Glutamatergic neuron (in vitro differentiated cells): Measurements from ENCODE around the gene ABCB6. TPM values are rescaled to one million over a fixed set of nuclear protein-coding genes. Genes with fewer than 3 reads are reported as not detected.

Experiments
- DNase-seq: peaks from one replicate; pipeline ENCODE4 v3.0.0; 2022
- H3K27ac Mint-ChIP-seq: one replicate; pipeline ENCODE4 v1.8.0; 2020; ENCODE audit warnings: mild to moderate bottlenecking, mixed read lengths, inconsistent platforms; ENCODE audit not compliant: unreplicated experiment
- H3K27me3 Mint-ChIP-seq: one replicate; pipeline ENCODE4 v1.8.0; 2020; ENCODE audit warnings: mild to moderate bottlenecking, moderate library complexity, mixed read lengths, inconsistent platforms; ENCODE audit not compliant: unreplicated experiment
- H3K36me3 Mint-ChIP-seq: one replicate; pipeline ENCODE4 v1.8.0; 2020; ENCODE audit warnings: mild to moderate bottlenecking, mixed read lengths, inconsistent platforms; ENCODE audit not compliant: unreplicated experiment
- H3K4me1 Mint-ChIP-seq: one replicate; pipeline ENCODE4 v1.8.0; 2020; ENCODE audit warnings: mild to moderate bottlenecking, low read depth, mixed read lengths, inconsistent platforms; ENCODE audit not compliant: unreplicated experiment
- H3K4me3 Mint-ChIP-seq: one replicate; pipeline ENCODE4 v1.8.0; 2020; ENCODE audit warnings: mild to moderate bottlenecking, mixed read lengths, inconsistent platforms; ENCODE audit not compliant: unreplicated experiment
- H3K9me3 Mint-ChIP-seq: one replicate; pipeline ENCODE4 v1.8.0; 2020; ENCODE audit warnings: mild to moderate bottlenecking, moderate library complexity, mixed read lengths, inconsistent platforms; ENCODE audit not compliant: unreplicated experiment
- total RNA-seq: library from RNA; stranded (reverse); fragmentation: NEBNext Ultra II Directional; extraction: Animal tissue kit (Norgen Biotek cat#: 25700); gene quantifications from one replicate; pipeline ENCODE4 v1.2.1, GENCODE V29; 2021; ENCODE audit not compliant: unreplicated experiment
- TF ChIP-seq, protein P1 (sequence below): fragments of 200-600 bp; sonication (generic); IDR thresholded peaks from one replicate; pipeline ENCODE4 v1.5.0; 2021; ENCODE audit not compliant: partially characterized antibody, unreplicated experiment

ABCB6 gene
- total RNA-seq, 1 donor from 2014 or later, result 49.4 TPM

DNA sequence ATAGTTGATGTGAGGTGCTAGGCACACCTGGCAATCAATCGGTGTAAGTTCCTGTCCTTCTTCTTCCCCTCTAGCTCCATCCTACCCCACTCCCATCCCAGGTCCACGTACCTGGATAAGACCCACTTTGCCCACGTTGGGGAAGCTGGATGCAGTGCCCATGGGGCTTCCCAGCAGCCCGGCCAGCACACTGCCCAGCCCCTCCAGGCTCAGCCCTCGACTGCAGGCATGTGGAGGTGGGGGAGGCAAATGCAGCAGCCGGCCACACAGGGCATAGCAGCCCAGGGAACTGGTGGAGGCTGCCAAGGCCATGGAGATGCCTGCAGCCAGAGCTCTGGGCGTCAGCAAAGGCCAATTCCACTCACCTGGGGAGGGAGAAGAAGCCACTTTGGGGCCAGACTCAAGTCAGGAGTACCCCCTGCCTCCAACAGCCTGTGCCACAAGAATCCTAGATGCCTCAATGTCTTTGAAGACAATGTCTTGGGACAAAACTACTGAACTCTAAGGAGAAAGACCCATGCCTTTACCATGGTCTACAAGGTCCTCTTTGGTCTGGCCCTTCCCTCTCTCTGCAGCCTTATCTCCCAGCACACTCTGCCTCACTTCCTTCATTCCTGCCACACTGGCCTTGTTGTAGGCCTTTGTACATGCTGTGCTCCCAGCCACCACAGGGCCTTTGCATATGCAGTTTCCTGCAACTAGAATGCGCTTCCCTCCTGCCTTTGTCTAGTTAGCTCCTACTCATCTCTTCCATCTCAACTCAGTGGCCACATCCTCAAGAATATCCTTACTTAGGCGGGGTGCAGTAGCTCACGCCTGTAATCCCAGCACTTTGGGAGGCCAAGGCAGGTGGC, 53.5 kb downstream of the ABCB6 start:
- no peak overlapping the region for H3K4me3 Mint-ChIP-seq
- DNase-seq, result no peak
- H3K27ac Mint-ChIP-seq, result no peak overlapping the region
- no peaks in the 10 kb centered on the region for H3K36me3 Mint-ChIP-seq
- TF ChIP-seq, protein P1, sequence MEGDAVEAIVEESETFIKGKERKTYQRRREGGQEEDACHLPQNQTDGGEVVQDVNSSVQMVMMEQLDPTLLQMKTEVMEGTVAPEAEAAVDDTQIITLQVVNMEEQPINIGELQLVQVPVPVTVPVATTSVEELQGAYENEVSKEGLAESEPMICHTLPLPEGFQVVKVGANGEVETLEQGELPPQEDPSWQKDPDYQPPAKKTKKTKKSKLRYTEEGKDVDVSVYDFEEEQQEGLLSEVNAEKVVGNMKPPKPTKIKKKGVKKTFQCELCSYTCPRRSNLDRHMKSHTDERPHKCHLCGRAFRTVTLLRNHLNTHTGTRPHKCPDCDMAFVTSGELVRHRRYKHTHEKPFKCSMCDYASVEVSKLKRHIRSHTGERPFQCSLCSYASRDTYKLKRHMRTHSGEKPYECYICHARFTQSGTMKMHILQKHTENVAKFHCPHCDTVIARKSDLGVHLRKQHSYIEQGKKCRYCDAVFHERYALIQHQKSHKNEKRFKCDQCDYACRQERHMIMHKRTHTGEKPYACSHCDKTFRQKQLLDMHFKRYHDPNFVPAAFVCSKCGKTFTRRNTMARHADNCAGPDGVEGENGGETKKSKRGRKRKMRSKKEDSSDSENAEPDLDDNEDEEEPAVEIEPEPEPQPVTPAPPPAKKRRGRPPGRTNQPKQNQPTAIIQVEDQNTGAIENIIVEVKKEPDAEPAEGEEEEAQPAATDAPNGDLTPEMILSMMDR, result no peak
- H3K4me1 Mint-ChIP-seq, result no peaks in the 10 kb centered on the region
- H3K27me3 Mint-ChIP-seq, result peaks cover 7% of the 10 kb centered on the region
- peaks cover 5% of the 10 kb centered on the region for H3K9me3 Mint-ChIP-seq

GRCh38 chr2:219163156-219163555, 55.6 kb downstream of the ABCB6 start:
- no peaks in the 10 kb centered on the region for H3K36me3 Mint-ChIP-seq
- peaks cover 12% of the 10 kb centered on the region for H3K27me3 Mint-ChIP-seq
- H3K9me3 Mint-ChIP-seq, result peaks cover 7% of the 10 kb centered on the region

GRCh38 chr2:219161097-219161496, 57.7 kb downstream of the ABCB6 start:
- DNase-seq, result no peak
- Mint-ChIP-seq H3K36me3 (no peaks in the 10 kb centered on the region), H3K27ac (peak overlapping the region; percentile 90), H3K9me3 (peaks cover 5% of the 10 kb centered on the region), H3K4me1 (peaks cover 8% of the 10 kb centered on the region), H3K27me3 (peaks cover 11% of the 10 kb centered on the region), H3K4me3 (peak overlapping the region; percentile 81)
- TF ChIP-seq, protein P1, result no peak

More at GRCh38 chr2:219163156-219163555, 55.6 kb downstream of the ABCB6 start:
- H3K4me3 Mint-ChIP-seq, result no peak overlapping the region
- DNase-seq, result no peak
- peaks cover 5% of the 10 kb centered on the region for H3K4me1 Mint-ChIP-seq
- H3K27ac Mint-ChIP-seq, result no peak overlapping the region
- TF ChIP-seq, protein P1, result no peak

DNA sequence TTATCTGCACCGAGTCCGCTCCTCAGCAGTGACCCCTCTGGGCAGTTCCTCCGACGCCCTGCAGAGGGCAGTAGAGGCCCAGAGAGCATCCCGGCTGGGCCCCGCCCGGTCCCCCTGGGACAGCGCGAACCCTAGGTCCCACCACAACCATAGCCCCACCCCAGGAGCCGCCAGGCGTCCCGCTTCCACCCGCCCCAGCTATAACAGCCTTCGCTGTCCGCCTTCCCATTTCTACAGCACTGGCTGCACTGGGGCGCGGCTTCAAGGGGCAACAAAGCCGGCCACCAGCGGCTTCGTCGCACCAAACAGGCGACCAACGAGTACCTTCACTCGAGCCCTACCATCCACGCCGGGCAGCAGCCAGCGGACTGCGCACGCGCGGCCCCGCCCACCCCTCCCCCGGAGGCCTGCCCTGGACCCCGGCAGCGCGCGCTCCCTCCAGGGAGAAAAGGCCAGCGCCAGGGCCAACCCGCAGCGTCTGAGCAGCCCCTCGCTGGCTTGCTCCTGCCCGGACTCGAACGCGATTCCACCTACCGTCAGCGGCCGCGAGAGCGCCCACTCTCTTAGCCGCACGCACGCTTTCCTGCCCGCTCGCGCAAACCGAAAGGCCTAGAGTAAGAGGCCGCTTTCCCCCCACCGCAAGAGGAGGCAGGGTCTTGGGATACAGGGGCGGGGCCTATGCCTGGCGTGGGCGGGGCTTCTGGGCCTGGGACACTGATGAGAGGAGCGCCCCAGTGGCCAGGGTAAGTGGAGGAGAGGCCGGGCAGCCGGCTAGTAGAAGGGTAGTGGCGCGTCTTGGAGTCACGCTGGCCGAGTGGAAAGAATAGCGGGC, 58.4 kb downstream of the ABCB6 start, which contains the start of gene NHEJ1:
Gene NHEJ1, minus strand, starts transcription at position 630 of the 832 bp plus-strand sequence. CDS start 2,453 bp downstream, outside the sequence.
- H3K9me3 Mint-ChIP-seq, result peaks cover 5% of the 10 kb centered on the region
- DNase-seq, result peak; percentile 96
- peak within 1 kb of the TSS; percentile 94 for H3K27ac Mint-ChIP-seq
- H3K4me1 Mint-ChIP-seq, result peaks cover 8% of the 10 kb centered on the region
- TF ChIP-seq, protein P1, result peak; percentile 99
- no peaks in the 10 kb centered on the region for H3K36me3 Mint-ChIP-seq
- H3K4me3 Mint-ChIP-seq, result peak within 1 kb of the TSS; percentile 90
- H3K27me3 Mint-ChIP-seq, result peaks cover 9% of the 10 kb centered on the region

Other genes with a start within 250 kb of the ABCB6 start
- gene FEV, start 233.8 kb downstream of the ABCB6 start, total RNA-seq, result not detected
- gene CRYBA2, start 225.5 kb downstream of the ABCB6 start, total RNA-seq, result 0.49 TPM
- 1.1 TPM for gene CFAP65, start 177.4 kb downstream of the ABCB6 start, total RNA-seq
- gene IHH, start 158.0 kb downstream of the ABCB6 start, total RNA-seq, result not detected
- 24.8 TPM for gene NHEJ1, start 58.1 kb downstream of the ABCB6 start, total RNA-seq
- gene SLC23A3, start 48.9 kb downstream of the ABCB6 start, total RNA-seq, result 1.1 TPM
- 61.5 TPM for gene CNPPD1, start 42.0 kb downstream of the ABCB6 start, total RNA-seq
- gene RETREG2, start 40.7 kb downstream of the ABCB6 start, total RNA-seq, result 167 TPM
- 49.5 TPM for gene ZFAND2B, start 12.2 kb downstream of the ABCB6 start, total RNA-seq
- 80.4 TPM for gene ATG9A, start 10.7 kb upstream of the ABCB6 start, total RNA-seq
- 95.8 TPM for gene ANKZF1, start 10.8 kb upstream of the ABCB6 start, total RNA-seq
- gene GLB1L, start 26.5 kb upstream of the ABCB6 start, total RNA-seq, result 6.2 TPM
- 32.2 TPM for gene STK16, start 26.5 kb upstream of the ABCB6 start, total RNA-seq
- gene TUBA4B, start 34.3 kb upstream of the ABCB6 start, total RNA-seq, result not detected
- gene TUBA4A, start 35.0 kb upstream of the ABCB6 start, total RNA-seq, result 27.5 TPM
- gene DNAJB2, start 60.4 kb upstream of the ABCB6 start, total RNA-seq, result 124 TPM
- 104 TPM for gene PTPRN, start 90.4 kb upstream of the ABCB6 start, total RNA-seq
- gene RESP18, start 113.8 kb upstream of the ABCB6 start, total RNA-seq, result not detected
- 19.8 TPM for gene DNPEP, start 169.0 kb upstream of the ABCB6 start, total RNA-seq
- gene DES, start 199.4 kb upstream of the ABCB6 start, total RNA-seq, result 1.3 TPM
- 92.9 TPM for gene SPEG, start 215.9 kb upstream of the ABCB6 start, total RNA-seq